HepG2 (cell line): ENCODE measurements around the gene LRPPRC. TPM values are rescaled to one million over a fixed set of nuclear protein-coding genes. Genes with fewer than 3 reads are reported as not detected.

Source experiments
- ATAD3A ChIP-seq: sonication (generic); formaldehyde crosslinking; IDR thresholded peaks from 2 replicates; pipeline ENCODE4 v1.4.0; 2020; ENCODE audit warnings: missing genetic modification reagents
- DPF2 ChIP-seq: sonication (generic); formaldehyde crosslinking; IDR thresholded peaks from 2 replicates; pipeline ENCODE4 v1.4.0; 2020; ENCODE audit warnings: mild to moderate bottlenecking, low read depth, missing genetic modification reagents, borderline replicate concordance
- HDAC1 ChIP-seq: sonication (generic); formaldehyde crosslinking; IDR thresholded peaks from 2 replicates; pipeline ENCODE4 v1.5.1; 2020; ENCODE audit warnings: mild to moderate bottlenecking, missing genetic modification reagents
- HNF4A ChIP-seq: sonication (generic); formaldehyde crosslinking; IDR thresholded peaks from 2 replicates; pipeline ENCODE4 v1.4.0; 2020; ENCODE audit warnings: missing genetic modification reagents
- MEF2D ChIP-seq: sonication (generic); formaldehyde crosslinking; IDR thresholded peaks from 2 replicates; pipeline ENCODE4 v1.5.1; 2020; ENCODE audit warnings: mild to moderate bottlenecking, missing genetic modification reagents
- MLLT10 ChIP-seq: sonication (generic); formaldehyde crosslinking; IDR thresholded peaks from 2 replicates; pipeline ENCODE4 v1.4.0; 2020; ENCODE audit warnings: missing genetic modification reagents
- SMAD1 ChIP-seq: sonication (generic); formaldehyde crosslinking; IDR thresholded peaks from 2 replicates; pipeline ENCODE4 v1.4.0; 2020; ENCODE audit warnings: missing genetic modification reagents, low read depth, mild to moderate bottlenecking, borderline replicate concordance
- SOX5 ChIP-seq: IDR thresholded peaks from 2 replicates; pipeline ENCODE4 v1.6.1; 2016; ENCODE audit warnings: borderline replicate concordance
- SRSF1 ChIP-seq: fragments of 200-400 bp; formaldehyde crosslinking; optimal IDR thresholded peaks from 2 replicates; pipeline ENCODE3; 2017; ENCODE audit warnings: mild to moderate bottlenecking, low read depth, low read length, moderate library complexity
- TBX2 ChIP-seq: sonication (generic); formaldehyde crosslinking; IDR thresholded peaks from 2 replicates; pipeline ENCODE4 v1.5.0; 2020; ENCODE audit warnings: missing genetic modification reagents, mild to moderate bottlenecking, borderline replicate concordance
- ZFP62 ChIP-seq: sonication (generic); formaldehyde crosslinking; IDR thresholded peaks from 2 replicates; pipeline ENCODE4 v1.4.0; 2020; ENCODE audit warnings: missing genetic modification reagents
- ZNF430 ChIP-seq: sonication (generic); formaldehyde crosslinking; IDR thresholded peaks from 2 replicates; pipeline ENCODE4 v1.9.0; 2021; ENCODE audit warnings: mild to moderate bottlenecking, missing genetic modification reagents
- ZNF510 ChIP-seq: sonication (generic); formaldehyde crosslinking; IDR thresholded peaks from 2 replicates; pipeline ENCODE4 v1.4.0; 2020; ENCODE audit warnings: low read depth, mild to moderate bottlenecking, missing genetic modification reagents
- ZNF703 ChIP-seq: sonication (generic); formaldehyde crosslinking; IDR thresholded peaks from 2 replicates; pipeline ENCODE4 v1.5.1; 2020; ENCODE audit warnings: missing genetic modification reagents, mild to moderate bottlenecking, moderate library complexity, borderline replicate concordance
- polyA plus RNA-seq, 8 experiments: library from polyadenylated mRNA; depleted of rRNA in 3 of 8; stranded (reverse) in 7 of 8; unstranded in 1 of 8; fragments of >200 nt; fragmentation: Illumina TruSeq in 4 of 8; extraction: Trizol in 4 of 8; gene quantifications; 2 replicates each; pipeline versions ENCODE4 v1.2.1 to v1.2.3, GENCODE V29; 2011 to 2016; ENCODE audit warnings: low read depth in 4 of 8, missing spikeins in 1 of 8, mixed read lengths in 1 of 8; ENCODE audit not compliant: insufficient read depth in 1 of 8
- total RNA-seq, 5 experiments: library from RNA; depleted of rRNA; stranded (reverse); fragments of >200 nt; fragmentation: Illumina TruSeq; extraction: Trizol; gene quantifications; 2 replicates each; pipeline ENCODE4 v1.2.3, GENCODE V29; 2016; ENCODE audit warnings: low read depth in 1 of 5
- TF ChIP-seq, protein P1 (sequence below), 2 experiments: sonication (generic) in 1 of 2; formaldehyde crosslinking in 1 of 2; IDR thresholded peaks; 2 replicates each; pipeline versions ENCODE4 v1.4.0 to v1.6.1; 2018 to 2020; ENCODE audit warnings: missing genetic modification reagents in 2 of 2, borderline replicate concordance in 1 of 2, low read depth in 1 of 2, mild to moderate bottlenecking in 1 of 2, missing biosample characterization in 1 of 2
- TF ChIP-seq, protein P2 (sequence below): sonication (generic); formaldehyde crosslinking; IDR thresholded peaks from 2 replicates; pipeline ENCODE4 v1.9.0; 2022; ENCODE audit warnings: missing genetic modification reagents, mild to moderate bottlenecking, borderline replicate concordance
- TF ChIP-seq, protein P3 (sequence below): sonication (generic); formaldehyde crosslinking; IDR thresholded peaks from 2 replicates; pipeline ENCODE4 v1.5.0; 2020; ENCODE audit warnings: missing genetic modification reagents
- TF ChIP-seq, protein P4 (sequence below): sonication (generic); formaldehyde crosslinking; IDR thresholded peaks from 2 replicates; pipeline ENCODE4 v1.4.0; 2020; ENCODE audit warnings: mild to moderate bottlenecking, low read depth, missing genetic modification reagents
- TF ChIP-seq, protein P5 (sequence below): sonication (generic); formaldehyde crosslinking; IDR thresholded peaks from 2 replicates; pipeline ENCODE4 v1.4.0; 2020; ENCODE audit warnings: missing genetic modification reagents

LRPPRC gene
- total and polyA plus RNA-seq, 2 of the 13 experiments (the other 11 are each of a cell fraction or from before 2014, with no cell fraction given) = 117 to 167 TPM

DNA sequence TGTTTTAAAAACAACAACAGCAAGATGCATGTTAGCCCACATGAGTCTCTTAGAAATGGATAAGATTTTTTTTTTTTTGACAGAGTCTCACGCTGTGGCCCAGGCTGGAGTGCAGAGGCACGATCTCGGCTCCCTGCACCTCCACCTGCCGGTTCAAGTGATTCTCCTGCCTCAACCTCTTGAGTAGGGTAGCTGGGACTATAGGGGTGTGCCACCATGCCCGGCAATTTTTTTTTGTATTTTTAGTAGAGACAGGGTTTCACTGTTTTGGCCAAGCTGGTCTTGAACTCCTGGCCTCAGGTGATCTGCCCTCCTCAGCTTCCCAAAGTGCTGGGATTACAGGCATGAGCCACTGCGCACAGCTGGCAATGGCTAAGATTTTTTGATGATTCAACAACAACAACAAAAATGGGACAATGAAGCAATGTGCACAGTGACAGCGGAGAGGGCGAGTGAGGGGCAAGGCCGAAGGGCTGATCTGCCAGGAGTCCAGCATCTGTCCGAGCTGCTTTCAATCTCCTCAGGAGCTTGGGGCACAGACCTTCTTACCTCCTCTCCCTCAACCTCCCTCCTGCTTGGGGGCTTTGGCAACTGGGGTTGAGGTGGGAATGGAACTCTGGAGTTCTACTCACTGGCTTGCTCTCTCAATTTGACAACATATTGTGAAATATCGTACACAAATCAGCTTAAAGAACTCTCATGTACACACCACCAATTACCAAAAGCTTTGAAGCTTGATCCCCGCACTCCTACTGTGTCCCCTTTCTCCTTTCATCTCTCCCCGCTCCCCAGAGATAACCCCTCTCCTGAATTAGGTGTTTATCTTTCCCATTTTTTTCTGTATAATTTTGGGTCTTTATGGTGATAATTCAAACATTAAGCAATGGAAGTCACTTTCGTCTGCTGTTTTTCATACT is 153.6 kb downstream of the LRPPRC start (continued):
- TF ChIP-seq, protein P1, sequence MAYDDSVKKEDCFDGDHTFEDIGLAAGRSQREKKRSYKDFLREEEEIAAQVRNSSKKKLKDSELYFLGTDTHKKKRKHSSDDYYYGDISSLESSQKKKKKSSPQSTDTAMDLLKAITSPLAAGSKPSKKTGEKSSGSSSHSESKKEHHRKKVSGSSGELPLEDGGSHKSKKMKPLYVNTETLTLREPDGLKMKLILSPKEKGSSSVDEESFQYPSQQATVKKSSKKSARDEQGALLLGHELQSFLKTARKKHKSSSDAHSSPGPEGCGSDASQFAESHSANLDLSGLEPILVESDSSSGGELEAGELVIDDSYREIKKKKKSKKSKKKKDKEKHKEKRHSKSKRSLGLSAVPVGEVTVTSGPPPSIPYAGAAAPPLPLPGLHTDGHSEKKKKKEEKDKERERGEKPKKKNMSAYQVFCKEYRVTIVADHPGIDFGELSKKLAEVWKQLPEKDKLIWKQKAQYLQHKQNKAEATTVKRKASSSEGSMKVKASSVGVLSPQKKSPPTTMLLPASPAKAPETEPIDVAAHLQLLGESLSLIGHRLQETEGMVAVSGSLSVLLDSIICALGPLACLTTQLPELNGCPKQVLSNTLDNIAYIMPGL (CRISPR knock-in tag; IDR thresholded peaks at IDR 0.05; ENCODE audit: borderline replicate concordance in 1 of 2, low read depth in 1 of 2) = no peak
- no peak for TF ChIP-seq SRSF1
- TF ChIP-seq HDAC1 = peak; percentile 54; the same call in 1 of the 2 replicates
- TF ChIP-seq, protein P2, sequence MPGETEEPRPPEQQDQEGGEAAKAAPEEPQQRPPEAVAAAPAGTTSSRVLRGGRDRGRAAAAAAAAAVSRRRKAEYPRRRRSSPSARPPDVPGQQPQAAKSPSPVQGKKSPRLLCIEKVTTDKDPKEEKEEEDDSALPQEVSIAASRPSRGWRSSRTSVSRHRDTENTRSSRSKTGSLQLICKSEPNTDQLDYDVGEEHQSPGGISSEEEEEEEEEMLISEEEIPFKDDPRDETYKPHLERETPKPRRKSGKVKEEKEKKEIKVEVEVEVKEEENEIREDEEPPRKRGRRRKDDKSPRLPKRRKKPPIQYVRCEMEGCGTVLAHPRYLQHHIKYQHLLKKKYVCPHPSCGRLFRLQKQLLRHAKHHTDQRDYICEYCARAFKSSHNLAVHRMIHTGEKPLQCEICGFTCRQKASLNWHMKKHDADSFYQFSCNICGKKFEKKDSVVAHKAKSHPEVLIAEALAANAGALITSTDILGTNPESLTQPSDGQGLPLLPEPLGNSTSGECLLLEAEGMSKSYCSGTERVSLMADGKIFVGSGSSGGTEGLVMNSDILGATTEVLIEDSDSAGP (CRISPR knock-in tag) = peak; percentile 61; the same call in 1 of the 2 replicates
- 0 out of 2 replicates have a peak, but pooled peaks have one; percentile 9 for TF ChIP-seq HNF4A
- TF ChIP-seq, protein P3, sequence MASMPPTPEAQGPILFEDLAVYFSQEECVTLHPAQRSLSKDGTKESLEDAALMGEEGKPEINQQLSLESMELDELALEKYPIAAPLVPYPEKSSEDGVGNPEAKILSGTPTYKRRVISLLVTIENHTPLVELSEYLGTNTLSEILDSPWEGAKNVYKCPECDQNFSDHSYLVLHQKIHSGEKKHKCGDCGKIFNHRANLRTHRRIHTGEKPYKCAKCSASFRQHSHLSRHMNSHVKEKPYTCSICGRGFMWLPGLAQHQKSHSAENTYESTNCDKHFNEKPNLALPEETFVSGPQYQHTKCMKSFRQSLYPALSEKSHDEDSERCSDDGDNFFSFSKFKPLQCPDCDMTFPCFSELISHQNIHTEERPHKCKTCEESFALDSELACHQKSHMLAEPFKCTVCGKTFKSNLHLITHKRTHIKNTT (CRISPR knock-in tag) = no peak
- no peak for TF ChIP-seq MLLT10 (CRISPR knock-in tag)
- TF ChIP-seq DPF2 = peak; percentile 84; the same call in 1 of the 2 replicates
- 0 out of 2 replicates have a peak, but pooled peaks have one; percentile 24 for TF ChIP-seq MEF2D
- TF ChIP-seq TBX2 = peak; percentile 75; the same call in 1 of the 2 replicates
- no peak for TF ChIP-seq ATAD3A (CRISPR knock-in tag)
- peak; percentile 35; the same call in 1 of the 2 replicates for TF ChIP-seq SOX5 (CRISPR knock-in tag)
- TF ChIP-seq ZNF430 = peak; percentile 26; the same call in 1 of the 2 replicates
- TF ChIP-seq, protein P4, sequence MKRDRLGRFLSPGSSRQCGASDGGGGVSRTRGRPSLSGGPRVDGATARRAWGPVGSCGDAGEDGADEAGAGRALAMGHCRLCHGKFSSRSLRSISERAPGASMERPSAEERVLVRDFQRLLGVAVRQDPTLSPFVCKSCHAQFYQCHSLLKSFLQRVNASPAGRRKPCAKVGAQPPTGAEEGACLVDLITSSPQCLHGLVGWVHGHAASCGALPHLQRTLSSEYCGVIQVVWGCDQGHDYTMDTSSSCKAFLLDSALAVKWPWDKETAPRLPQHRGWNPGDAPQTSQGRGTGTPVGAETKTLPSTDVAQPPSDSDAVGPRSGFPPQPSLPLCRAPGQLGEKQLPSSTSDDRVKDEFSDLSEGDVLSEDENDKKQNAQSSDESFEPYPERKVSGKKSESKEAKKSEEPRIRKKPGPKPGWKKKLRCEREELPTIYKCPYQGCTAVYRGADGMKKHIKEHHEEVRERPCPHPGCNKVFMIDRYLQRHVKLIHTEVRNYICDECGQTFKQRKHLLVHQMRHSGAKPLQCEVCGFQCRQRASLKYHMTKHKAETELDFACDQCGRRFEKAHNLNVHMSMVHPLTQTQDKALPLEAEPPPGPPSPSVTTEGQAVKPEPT (CRISPR knock-in tag) = 0 out of 2 replicates have a peak, but pooled peaks have one; percentile 55
- no peak for TF ChIP-seq ZFP62 (CRISPR knock-in tag)
- TF ChIP-seq ZNF510 = 0 out of 2 replicates have a peak, but pooled peaks have one; percentile 53
- peak; percentile 11; the same call in 1 of the 2 replicates for TF ChIP-seq ZNF703 (CRISPR knock-in tag)
- TF ChIP-seq, protein P5, sequence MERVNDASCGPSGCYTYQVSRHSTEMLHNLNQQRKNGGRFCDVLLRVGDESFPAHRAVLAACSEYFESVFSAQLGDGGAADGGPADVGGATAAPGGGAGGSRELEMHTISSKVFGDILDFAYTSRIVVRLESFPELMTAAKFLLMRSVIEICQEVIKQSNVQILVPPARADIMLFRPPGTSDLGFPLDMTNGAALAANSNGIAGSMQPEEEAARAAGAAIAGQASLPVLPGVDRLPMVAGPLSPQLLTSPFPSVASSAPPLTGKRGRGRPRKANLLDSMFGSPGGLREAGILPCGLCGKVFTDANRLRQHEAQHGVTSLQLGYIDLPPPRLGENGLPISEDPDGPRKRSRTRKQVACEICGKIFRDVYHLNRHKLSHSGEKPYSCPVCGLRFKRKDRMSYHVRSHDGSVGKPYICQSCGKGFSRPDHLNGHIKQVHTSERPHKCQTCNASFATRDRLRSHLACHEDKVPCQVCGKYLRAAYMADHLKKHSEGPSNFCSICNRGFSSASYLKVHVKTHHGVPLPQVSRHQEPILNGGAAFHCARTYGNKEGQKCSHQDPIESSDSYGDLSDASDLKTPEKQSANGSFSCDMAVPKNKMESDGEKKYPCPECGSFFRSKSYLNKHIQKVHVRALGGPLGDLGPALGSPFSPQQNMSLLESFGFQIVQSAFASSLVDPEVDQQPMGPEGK = peak; percentile 65
- TF ChIP-seq SMAD1 (CRISPR knock-in tag) = peak; percentile 22; the same call in 1 of the 2 replicates
